ENCODE data around the gene CABLES2. TPM values are rescaled to one million over a fixed set of nuclear protein-coding genes. Genes with fewer than 3 reads are reported as not detected.

Gene CABLES2
- total RNA-seq, 1 donor from 2014 or later: 6.9 TPM

DNA sequence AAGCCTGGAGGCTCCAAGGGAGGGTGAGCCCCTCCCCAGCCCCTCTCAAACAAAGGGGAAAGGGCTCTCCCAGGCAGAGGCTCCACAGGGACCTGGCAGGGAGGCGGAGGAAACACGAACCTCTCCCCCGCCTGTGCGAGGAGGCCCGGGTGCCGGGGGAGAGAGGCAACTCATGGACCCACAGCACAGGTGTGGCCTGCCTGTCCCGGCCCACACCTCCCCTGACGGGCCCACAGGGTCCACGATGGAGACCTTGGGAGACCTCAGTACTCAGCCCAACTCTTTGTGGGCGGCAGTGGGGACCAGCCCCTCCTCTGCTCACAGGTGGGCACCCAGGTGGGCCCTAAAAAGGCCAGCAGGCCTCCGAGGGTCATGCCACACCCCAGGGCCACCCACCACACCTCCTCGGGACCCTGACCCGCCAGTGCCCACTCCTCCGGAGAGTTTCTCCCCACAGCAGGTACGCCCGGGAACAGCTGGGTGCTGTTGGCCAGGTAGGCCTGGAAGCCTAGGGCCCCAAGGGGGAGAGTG, 52.2 kb downstream of the CABLES2 start:
- H3K27me3 ChIP-seq (ENCODE audit: control insufficient read depth, insufficient read depth, low read length): no peaks in the 10 kb centered on the region
- H3K36me3 ChIP-seq (ENCODE audit: control insufficient read depth, insufficient read depth, low read length): peaks cover 2% of the 10 kb centered on the region
- no peak overlapping the region for H3K4me3 ChIP-seq (ENCODE audit: low read depth, low read length)
- no peak for DNase-seq (ENCODE audit: low read depth)
- TF ChIP-seq, protein P1, sequence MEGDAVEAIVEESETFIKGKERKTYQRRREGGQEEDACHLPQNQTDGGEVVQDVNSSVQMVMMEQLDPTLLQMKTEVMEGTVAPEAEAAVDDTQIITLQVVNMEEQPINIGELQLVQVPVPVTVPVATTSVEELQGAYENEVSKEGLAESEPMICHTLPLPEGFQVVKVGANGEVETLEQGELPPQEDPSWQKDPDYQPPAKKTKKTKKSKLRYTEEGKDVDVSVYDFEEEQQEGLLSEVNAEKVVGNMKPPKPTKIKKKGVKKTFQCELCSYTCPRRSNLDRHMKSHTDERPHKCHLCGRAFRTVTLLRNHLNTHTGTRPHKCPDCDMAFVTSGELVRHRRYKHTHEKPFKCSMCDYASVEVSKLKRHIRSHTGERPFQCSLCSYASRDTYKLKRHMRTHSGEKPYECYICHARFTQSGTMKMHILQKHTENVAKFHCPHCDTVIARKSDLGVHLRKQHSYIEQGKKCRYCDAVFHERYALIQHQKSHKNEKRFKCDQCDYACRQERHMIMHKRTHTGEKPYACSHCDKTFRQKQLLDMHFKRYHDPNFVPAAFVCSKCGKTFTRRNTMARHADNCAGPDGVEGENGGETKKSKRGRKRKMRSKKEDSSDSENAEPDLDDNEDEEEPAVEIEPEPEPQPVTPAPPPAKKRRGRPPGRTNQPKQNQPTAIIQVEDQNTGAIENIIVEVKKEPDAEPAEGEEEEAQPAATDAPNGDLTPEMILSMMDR (IDR thresholded peaks at IDR 0.05; ENCODE audit: insufficient read depth, low read length, poor library complexity, severe bottlenecking): no peak

DNA sequence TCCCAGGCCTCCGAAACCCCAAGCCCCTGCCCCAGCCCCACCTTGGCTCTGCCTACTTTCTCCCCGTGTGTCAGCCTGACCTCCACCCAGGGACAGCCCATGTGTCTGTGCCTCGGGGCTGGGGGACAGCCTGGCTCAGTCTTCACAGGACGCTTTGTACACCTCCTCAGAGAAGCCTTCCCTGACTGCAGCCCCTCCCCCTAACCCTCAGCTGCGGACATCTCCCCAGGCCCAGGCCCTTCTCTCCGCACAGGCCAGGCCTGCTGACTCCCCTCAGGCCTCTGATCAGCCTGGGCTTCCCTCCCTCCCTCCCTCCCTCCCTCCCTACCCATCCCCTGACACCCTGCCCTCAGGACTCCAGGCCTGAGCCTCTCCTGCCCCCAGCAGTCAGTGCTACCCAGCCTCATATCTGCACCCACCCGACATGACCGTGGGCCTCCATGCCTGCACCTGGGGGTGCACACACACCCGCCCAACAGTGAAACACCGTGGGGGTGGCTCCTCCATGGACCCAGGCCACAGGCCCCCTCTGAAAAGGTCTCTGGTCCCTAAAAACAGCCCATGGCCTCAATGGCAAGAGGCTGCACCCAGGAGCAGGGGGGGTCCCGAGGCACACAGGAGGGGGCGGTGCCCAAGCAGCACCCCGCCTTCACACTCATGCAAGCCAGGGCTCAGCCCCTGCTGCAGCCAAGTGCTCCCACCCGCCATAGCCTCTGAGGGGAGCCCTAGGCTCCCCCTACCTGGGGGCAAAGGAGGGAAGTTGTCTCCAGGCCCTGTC, 52.9 kb downstream of the CABLES2 start:
- no peak overlapping the region for H3K4me3 ChIP-seq (ENCODE audit: low read depth, low read length)
- no peaks in the 10 kb centered on the region for H3K27me3 ChIP-seq (ENCODE audit: control insufficient read depth, insufficient read depth, low read length)
- no peak for DNase-seq (ENCODE audit: low read depth)
- TF ChIP-seq, protein P1 (IDR thresholded peaks at IDR 0.05; ENCODE audit: insufficient read depth, low read length, poor library complexity, severe bottlenecking): no peak
- peaks cover 4% of the 10 kb centered on the region for H3K36me3 ChIP-seq (ENCODE audit: control insufficient read depth, insufficient read depth, low read length)

DNA sequence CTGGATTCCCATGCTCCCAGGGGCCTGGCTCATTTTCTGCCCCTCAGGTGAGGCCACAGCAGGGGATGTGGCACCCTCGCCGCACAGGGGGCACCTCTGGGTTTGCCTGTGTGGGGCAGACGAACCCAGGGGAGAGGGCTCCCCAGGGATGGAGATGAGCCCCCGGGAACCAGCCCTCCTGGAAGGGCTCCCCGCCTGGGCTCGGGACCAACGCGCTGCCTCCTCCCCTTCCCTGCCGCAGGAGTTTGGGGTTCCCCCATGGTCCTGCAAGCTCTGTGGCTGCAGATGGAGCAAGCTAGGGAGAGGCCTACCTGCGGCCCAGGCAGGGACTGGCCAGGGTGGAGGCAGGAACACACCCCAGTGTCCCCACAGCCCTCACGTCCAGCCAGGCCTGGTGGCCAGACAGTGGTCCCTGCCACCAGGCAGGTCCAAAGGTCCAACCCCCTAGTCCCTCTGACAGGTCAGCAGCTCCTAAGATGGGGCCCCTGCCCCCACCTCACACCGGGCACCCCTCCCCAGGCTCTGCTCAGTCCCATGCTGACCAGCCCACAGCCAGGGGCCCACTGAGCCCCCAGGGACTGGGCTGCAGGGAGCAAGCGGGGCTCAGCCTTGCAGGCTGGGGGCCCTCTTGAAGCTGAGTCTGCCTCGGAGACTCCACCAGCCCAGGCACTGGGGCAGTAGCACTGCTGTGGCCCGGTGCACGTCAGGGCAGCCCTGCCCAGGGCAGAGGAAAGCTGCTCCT, 53.6 kb downstream of the CABLES2 start:
- TF ChIP-seq, protein P1 (IDR thresholded peaks at IDR 0.05; ENCODE audit: insufficient read depth, low read length, poor library complexity, severe bottlenecking): no peak
- no peak for DNase-seq (ENCODE audit: low read depth)
- peaks cover 4% of the 10 kb centered on the region for H3K36me3 ChIP-seq (ENCODE audit: control insufficient read depth, insufficient read depth, low read length)
- no peak overlapping the region for H3K4me3 ChIP-seq (ENCODE audit: low read depth, low read length)
- no peaks in the 10 kb centered on the region for H3K27me3 ChIP-seq (ENCODE audit: control insufficient read depth, insufficient read depth, low read length)

DNA sequence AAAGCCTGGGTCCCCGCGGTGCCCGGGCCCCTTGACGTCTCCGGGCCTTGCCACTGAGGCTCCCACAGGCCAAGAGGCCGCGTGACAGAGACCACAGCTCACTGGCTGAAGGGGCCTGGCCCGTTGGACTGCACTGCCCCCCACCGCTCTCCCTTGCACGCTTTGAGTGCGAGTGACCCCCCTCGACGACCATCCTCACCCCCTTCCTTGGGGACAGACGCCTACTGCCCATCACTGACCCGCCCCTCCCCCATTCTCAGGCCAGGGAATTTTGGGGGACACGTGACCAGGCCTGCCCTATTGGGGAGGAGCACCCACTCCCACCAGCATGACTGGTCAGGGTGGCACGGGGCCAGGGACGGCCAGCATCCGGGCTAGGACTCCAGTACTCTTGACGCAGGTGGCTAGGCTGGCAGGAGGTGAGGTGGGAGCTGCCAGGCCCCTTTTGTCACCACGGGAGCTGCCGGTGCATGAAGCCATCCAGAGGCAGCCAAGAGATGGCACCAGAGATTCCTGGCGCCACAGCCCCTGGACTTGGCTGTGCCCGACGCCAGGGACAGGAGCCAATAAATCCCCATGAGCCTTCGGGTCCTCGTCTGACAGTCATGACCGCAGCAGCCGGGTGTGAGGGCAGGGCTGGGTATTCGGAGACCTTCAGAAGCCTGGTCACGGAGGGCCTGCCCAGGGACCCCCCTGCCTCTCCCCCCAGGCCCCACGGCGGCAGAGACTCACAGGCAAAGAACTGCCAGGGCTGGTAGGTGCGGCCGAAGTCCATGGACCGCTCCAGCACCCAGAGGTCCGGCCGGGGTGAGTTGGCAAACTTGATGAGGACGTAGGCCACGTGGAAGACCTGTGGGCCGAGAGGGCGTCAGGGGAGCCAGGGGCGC, 54.4 kb downstream of the CABLES2 start:
- TF ChIP-seq, protein P1 (IDR thresholded peaks at IDR 0.05; ENCODE audit: insufficient read depth, low read length, poor library complexity, severe bottlenecking): peak; percentile 7
- no peak overlapping the region for H3K4me3 ChIP-seq (ENCODE audit: low read depth, low read length)
- H3K27me3 ChIP-seq (ENCODE audit: control insufficient read depth, insufficient read depth, low read length): no peaks in the 10 kb centered on the region
- H3K36me3 ChIP-seq (ENCODE audit: control insufficient read depth, insufficient read depth, low read length): peaks cover 4% of the 10 kb centered on the region
- DNase-seq (ENCODE audit: low read depth): no peak

DNA sequence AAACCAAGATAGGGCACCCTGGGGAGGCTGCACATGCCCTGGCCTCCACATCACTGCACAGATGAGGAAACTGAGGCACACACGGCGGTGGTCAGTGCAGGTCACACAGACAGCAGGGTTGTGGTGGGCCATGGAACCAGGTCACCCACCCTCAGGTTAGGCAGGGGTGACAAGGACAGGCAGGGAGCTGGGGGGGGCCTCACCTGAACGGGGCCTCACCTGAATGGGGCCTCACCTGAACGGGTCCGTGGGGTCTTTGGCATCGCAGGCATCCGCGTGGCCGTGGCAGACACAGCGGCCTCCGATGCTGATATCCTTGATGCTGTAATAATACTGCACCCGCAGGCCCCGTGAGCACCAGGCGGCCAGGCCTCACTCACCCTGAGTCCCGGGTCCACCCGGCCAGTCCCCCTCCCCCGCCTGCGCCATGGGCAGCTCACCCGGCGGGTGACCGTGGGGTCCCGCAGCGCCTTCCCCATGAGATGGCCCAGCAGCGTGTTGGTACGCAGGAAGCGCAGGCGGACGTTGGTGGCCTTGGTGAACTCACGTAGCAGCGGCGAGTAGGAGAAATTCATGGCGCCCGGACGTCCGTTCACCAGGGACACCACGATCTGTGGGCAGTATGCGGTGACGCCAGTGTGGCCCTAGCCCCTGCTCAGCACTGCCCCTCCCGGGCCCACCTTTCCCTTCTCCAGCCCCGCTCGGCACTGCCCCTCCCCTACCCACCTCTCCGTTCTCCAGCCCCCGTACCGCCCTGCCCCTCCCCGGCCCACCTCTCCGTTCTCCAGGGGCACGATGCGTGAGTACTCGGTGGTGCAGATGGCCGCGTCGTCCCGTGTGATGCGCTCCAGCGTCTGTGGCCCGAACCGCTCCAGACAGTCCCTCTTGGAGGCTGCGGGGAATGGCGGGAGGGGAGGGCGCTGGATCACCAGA, 55.4 kb downstream of the CABLES2 start:
- Histone ChIP-seq H3K36me3 (ENCODE audit: control insufficient read depth, insufficient read depth, low read length) (peaks cover 4% of the 10 kb centered on the region), H3K4me3 (ENCODE audit: low read depth, low read length) (no peak overlapping the region), H3K27me3 (ENCODE audit: control insufficient read depth, insufficient read depth, low read length) (no peaks in the 10 kb centered on the region)
- no peak for DNase-seq (ENCODE audit: low read depth)
- TF ChIP-seq, protein P1 (IDR thresholded peaks at IDR 0.05; ENCODE audit: insufficient read depth, low read length, poor library complexity, severe bottlenecking): no peak
